ENCODE measurements around the gene NECTIN1.

Gene NECTIN1

GRCh38 chr11:119639642-119640205 lies 89.3 kb downstream of the NECTIN1 start:
- no peak for DNase-seq

DNA sequence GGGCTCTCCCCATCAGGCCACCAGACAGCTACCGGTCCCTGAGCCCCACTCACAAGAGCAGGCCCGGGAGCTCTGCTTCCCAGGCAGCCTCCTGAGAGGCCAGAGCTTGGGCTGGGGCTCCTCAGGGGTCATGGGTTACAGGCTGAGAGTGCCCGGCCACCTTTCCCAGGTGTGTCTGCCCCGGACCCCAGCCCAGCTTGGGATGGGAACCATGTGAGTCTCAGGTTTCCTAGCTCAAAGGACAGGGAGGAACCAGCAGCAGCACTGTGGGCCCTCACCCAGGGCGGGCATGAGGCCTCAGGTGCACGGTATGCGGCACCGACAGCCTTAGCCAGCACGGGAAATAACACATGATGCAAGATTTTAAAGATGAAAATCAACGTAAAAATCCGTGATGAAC lies 90.1 kb downstream of the NECTIN1 start:
- no peak for DNase-seq

DNA sequence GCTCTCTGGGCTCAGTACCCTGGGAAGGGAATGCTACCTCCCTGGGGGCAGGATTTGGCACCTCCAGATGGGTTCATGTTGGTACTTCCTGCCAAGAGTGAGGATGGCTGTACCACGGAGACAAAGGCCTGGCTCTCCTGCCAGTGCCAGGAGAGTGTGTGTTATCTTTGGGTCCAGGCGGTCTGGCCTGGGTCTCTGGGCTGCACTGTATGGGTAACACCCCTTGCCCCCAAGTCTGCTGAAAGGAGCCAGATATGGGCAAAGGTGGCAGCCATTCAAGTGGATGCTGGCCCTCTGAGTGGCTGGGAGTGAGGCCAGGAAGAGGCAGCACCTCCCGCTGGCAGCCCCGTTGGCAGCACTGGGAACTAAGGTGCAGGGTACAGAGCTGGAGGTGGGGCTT lies 91.5 kb downstream of the NECTIN1 start:
- no peak for DNase-seq

- no peak for DNase-seq
These were observed 93.2 kb downstream of the NECTIN1 start for GRCh38 chr11:119635776-119636175.

DNA sequence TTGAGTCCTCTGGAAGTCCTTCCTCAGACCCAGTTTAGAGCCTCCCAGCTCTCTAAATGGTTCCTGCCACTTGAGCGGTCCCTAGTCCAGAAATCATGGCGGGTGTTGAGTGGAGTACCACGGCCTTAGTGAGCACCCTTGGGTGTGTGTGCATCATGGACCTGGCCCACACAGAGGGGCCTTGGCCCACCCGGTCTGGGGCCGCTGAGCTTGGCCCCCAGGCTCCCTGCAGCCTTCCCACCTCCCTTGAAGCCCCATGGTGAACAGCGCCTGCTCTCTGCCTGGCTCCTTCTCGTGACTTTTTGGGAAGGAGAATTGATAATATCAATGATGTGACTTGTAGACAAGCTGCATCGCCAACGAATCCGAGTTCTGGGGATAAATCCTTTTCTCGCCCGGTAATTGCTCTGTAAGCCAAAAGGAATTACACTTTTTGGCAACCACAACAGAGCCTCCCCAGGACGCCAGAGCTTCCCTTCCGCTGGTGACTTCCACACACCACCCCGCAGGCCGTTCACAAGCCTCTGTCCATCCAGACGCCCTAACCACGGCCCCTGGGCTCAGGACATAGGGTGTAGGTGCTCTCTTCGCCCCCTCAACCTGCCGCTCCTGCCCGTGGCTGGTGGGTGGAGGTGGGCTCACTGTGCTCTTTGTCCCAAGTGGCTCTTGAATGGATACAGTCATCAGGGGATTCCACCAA lies 93.8 kb downstream of the NECTIN1 start:
- no peak for DNase-seq

DNA sequence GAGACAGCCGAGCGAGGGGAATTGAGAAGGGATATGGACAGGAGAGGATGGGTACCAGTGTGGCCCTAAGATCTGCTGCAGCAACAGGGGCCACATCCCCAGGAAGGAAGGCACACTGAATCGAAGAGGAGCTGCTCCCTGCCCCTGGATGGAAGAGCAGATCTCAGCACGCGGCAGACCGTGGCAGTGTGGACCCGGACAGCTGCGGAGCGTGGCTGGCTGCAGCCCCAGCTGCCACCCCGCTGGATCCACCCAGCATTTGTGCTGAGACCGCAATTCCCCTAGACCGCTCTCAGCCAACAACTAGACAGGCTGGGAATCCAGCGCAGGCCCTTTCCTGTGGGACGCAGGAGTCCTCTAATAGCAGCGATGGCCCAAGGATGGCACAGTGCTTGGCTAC lies 94.7 kb downstream of the NECTIN1 start:
- DNase-seq, result no peak

GRCh38 chr11:119629834-119630624 lies 99.0 kb downstream of the NECTIN1 start:
- DNase-seq, result no peak

DNA sequence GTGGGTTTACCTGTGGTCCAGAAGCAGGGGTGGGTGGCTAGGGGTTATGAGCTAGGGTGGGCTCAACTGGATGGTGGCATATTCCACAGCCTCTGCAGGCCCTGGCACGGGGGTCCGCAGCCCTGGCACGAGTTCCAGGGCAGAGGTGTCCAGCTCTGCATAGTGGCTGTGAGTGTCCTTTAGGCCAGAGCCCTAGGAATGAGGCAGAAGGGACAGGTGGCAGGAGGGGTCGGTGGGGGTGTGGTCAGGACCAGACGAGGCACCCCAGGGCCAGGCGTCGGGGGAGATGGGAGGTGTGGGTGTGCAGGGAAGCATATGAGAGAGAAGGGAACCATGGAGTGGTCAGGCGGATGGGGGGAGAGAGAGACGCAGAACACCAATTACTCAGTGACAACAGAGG lies 99.9 kb downstream of the NECTIN1 start:
- DNase-seq, result no peak

GRCh38 chr11:119627286-119627685 lies 101.7 kb downstream of the NECTIN1 start:
- DNase-seq, result no peak

DNA sequence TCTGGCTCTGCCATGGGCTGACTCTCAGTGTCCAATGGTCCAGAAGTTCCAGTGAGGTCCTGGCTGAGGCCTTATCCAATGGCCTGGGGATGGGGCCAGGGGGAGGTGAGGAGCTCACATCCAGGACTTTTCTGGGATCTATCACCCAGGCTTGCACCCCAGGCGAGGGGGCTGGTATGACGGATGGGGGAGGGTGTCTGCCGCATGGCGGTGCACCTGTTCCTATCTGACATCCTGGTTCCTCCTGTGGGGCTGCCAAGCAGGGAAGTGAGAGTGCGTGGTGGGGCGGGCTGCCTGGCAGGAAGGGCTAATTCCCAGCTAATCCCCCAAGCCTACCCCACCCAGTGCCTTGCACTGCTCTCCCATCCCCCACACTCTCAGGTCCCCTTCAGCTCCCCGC lies 102.1 kb downstream of the NECTIN1 start:
- DNase-seq, result no peak

GRCh38 chr11:119626197-119626841 lies 102.7 kb downstream of the NECTIN1 start:
- DNase-seq, result no peak

- no peak for DNase-seq
These were observed 103.6 kb downstream of the NECTIN1 start for GRCh38 chr11:119625206-119625978.

- DNase-seq, result no peak
These were observed 104.4 kb downstream of the NECTIN1 start for GRCh38 chr11:119624629-119625028.

- no peak for DNase-seq
These were observed 104.8 kb downstream of the NECTIN1 start for GRCh38 chr11:119624102-119624615.

- no peak for DNase-seq
These were observed 105.3 kb downstream of the NECTIN1 start for GRCh38 chr11:119623682-119624081.

- DNase-seq, result no peak
These were observed 106.4 kb downstream of the NECTIN1 start for GRCh38 chr11:119622454-119623143.

DNA sequence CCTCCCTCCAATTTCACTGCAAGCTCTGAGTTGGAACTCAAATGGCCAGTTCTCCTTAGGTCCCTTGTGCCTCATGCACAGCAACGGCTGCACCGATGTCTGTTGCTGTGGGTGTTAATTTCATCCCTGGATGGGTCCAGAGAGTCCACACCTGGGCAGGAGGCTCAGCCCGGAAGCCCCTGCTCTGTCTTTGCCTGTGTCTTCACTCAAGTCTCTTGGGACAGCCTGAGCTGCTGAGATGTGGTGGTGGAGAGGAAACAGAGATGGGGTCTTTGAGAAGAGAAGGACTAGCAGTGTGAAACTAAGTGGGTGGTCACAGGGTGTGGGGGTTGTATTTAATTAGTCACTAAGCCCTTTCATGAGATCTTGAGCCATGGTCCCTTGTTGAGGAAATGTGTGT lies 109.3 kb downstream of the NECTIN1 start:
- no peak for DNase-seq

DNA sequence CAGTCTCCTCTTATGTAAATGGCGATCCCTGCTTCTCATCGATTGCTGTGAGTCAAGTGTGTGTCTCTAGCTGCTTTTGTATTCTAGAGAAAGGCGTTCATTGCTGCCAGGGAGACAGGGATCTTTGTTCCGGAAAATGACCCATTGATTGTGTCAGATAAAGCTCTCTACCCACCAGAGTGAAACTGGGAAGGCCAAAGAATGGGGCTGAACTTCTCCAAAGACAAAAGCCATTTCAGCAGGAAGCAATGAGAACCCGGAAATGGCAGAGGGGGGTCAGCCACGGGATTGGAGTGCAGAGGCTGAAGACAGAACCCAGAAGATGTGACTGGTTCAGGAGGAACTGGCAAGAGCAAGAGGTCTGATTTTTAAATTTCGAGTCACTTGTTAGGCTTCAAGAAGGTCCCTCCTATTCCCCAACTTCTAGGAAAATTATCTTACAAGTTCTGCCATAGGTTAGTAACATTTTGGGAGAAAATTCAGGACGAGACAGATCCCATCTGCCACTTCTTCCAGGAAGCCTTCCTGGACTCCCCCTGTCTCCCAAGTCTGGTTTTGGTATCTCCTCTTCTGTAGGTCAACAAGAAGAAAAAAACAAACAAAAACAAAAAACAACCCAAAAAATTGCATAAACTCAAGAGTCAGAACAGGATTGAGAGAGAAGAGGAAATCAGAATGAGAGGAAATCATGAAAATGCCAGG lies 110.6 kb downstream of the NECTIN1 start:
- DNase-seq, result no peak

- no peak for DNase-seq
These were observed 111.7 kb downstream of the NECTIN1 start for GRCh38 chr11:119617340-119617713.

GRCh38 chr11:119616586-119617339 lies 112.2 kb downstream of the NECTIN1 start:
- DNase-seq, result no peak

GRCh38 chr11:119615882-119616196 lies 113.2 kb downstream of the NECTIN1 start:
- no peak for DNase-seq
